Stimulated activated CD8-positive, alpha-beta memory T cell treated with anti-CD3 and anti-CD28 coated beads, Interleukin-15, amount 100 ng/mL, for 24 hours (primary cell): ENCODE data around the gene OSER1.

Experiments
- DNase-seq: peaks from one replicate; pipeline ENCODE4 v3.0.0-alpha.2; 2020; ENCODE audit warnings: low read depth

OSER1 gene

GRCh38 chr20:44174996-44175765, 35.4 kb downstream of the OSER1 start:
- no peak for DNase-seq

- DNase-seq: no peak
These were observed 36.7 kb downstream of the OSER1 start for GRCh38 chr20:44173846-44174245.

DNA sequence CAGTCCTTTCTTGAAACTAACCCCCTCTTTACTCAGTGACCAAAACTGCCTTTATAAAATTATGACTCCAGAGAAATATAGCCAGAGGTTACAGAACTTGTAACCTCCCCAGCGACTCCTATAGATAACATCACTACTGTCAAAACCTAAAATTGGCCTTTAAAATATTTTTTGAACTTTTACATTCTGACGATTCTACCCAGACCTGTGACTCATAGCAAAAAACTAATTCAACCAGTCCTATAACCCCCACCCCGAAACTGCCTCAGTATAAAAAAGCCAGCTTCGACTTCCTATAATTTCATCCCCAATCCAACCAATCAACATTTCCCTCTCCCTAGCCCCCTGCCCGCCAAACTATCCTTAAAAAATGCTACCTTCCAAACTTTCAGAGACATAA, 37.5 kb downstream of the OSER1 start:
- no peak for DNase-seq

GRCh38 chr20:44172572-44172950, 38.0 kb downstream of the OSER1 start:
- DNase-seq: no peak

DNA sequence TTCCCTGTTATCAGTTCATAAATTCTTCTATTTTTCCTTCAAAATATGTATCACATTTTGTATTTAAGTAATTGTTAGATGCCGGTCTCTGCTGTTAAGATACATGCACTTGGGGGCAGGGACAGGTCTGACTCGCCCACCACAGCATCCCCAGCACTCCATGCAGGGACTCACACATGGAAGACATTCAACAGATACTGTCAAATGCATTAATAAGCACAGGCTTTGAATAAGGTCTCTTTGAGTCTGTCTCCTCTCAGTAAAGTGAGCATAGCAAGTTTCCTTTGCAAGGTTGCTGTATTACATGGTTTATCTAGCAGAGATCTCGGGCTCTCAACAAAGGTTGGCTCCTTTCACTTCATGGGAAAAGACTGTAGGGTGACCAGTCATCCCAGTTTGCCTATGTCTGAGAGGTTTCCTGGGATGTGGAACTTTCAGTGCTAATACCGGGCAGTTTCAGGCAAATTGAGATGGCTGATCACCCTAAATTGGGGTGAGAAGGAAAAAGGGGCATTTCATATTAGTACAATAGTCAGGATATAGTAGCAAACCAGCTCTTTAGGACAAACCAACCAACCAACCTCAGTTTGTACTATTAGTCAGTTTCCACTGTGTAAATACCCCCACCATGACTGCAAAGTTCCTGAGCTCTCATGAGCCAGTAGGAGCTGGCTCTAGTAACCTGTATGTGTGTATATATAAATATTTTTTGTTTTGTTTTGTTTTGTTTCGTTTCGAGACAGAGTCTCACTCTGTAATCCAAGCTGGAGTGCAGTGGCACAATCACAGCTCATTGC, 38.6 kb downstream of the OSER1 start:
- DNase-seq: no peak

- DNase-seq: no peak
These were observed 39.7 kb downstream of the OSER1 start for GRCh38 chr20:44170816-44171410.

GRCh38 chr20:44167736-44168135, 42.8 kb downstream of the OSER1 start:
- DNase-seq: no peak

DNA sequence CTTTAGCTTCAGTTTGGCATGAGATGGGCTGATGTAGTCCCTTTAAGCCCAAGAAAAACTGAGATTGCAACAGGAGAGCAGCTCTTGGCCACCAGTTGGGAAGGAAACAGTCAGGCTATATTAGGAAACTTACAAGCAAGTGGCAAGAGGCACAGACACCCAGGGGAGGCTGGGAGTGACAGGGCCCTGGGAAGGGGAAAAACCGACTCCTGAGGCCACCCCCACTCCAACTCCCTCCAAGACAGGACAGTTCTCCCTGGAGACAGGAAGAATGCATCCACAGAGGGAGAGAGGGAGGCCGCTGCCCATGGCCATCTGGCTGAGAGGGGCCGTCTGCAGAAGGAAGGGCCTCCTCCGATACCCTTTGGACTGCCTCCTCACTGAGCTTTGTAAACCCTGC, 44.1 kb downstream of the OSER1 start:
- DNase-seq: no peak

GRCh38 chr20:44166008-44166407, 44.6 kb downstream of the OSER1 start:
- DNase-seq: no peak

GRCh38 chr20:44160133-44160532, 50.4 kb downstream of the OSER1 start:
- DNase-seq: no peak

DNA sequence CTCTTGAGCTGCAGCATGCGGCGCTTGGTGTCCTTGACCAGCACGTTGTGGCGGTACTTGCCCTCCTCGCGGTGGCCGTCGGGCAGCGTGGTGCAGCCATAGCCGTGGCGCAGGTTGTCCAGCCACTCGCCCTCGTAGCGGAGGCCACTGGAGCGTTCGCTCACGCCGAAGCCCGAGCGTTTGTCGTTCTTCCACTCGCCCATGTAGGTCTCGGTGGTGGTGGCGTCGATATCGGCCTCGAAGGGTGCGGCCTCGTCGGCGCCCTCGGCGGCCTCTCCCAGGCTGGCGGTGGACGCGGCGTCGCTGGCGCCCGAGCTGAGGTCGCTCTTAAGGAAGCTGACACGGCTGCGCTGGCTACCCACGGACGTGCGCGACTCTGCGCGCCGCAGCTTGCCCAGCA, 50.9 kb downstream of the OSER1 start:
- DNase-seq: no peak

DNA sequence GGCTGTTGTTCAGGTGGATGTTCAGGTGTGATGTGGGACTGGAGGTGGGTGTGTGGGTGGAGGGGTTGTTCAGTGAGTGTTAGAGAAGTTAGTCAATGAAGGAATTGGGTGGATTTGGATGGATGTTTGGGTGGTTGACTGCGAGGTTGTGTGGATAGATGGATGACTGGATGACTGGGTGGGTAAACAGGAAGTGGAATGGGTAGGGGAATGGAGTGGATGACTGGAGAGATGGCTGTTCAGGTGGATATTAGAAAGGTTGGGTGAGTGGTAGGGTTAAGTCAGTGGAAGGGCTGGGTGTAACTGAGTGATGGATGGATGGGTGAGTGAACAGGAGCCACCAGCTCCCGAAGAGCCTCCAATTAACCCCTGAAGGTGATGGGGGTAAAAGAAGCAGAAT, 51.4 kb downstream of the OSER1 start:
- no peak for DNase-seq

DNA sequence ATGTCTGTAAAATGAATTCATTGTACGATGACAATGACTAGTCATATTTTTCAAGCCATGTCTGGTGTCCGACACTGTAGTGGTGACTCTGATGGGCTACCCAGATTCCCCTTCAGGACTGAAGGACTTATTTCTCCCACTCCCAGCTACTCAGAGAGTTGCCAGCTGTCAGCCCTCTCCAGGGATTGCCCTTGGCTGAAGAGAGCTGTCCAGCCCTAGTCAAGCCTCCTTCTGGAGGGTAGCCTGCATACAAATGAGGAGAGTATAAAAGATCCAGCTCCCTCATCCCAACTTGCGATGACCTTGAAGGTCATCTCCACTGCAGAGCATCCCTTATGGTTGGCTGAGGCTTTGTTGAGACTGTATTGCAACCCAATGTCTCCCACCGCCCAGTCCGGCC, 53.5 kb downstream of the OSER1 start:
- DNase-seq: no peak

DNA sequence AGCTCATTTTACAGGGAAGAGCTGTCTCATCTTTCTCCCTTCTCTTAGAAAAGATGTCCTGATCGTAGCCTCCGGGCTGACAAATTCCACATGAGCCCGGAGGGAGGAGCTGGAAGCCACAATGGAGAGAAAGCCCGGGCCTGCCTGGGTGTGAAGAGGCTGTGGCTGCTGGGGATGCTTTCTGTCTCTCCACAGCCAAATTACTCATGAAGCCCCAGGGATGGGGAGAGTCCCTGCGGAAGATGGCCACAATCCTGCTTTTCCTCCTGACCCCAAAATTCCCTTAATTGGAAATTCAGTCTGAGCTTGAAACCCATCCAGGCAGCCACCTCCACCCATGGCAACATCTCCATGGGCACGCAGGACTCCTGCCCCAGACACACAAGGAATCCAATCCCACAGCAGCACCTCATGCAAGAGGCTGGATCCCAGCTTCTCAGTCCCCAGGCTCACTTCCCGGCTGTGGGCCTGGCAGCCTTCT, 56.0 kb downstream of the OSER1 start:
- no peak for DNase-seq

DNA sequence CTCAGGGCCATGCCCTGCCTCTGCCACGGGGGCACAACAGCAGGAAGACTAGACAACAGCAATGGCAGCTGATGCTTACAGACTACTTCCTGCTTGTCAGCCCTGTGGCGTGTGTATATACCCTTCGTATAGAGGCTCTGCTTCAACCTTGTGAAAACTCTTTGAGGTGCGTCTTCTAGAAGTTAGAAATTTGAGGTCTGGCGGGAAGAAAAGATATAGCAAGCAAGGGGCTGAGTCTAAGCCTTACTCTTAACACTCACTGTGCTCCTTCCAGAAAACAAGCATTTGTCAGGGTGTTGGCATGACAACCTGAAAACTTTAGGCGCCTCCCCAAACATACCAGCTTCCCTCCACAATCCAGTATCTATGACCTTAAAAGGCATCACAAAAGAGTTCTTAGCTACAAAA, 56.9 kb downstream of the OSER1 start:
- DNase-seq: no peak

- no peak for DNase-seq
These were observed 58.8 kb downstream of the OSER1 start for GRCh38 chr20:44151621-44152416.

DNA sequence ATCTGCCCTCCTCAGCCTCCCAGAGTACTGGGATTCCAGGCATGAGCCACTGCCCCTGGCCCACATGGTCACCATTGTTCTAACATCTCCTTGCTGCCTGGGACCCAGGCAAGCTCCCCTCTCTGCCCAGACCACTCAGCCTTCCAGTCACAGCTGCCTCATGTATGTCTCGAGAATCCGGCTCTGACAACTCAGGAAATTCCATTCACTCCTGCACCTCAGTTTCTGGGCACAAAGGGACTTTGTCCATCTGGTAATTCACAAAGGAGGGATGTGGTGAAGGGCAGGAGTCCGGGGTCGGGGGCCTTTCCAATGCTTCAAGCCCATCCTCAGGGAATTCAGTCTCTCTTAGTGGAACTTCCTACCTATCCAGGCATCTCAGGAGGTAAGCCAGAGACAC, 64.3 kb downstream of the OSER1 start:
- DNase-seq: no peak
